ENCODE results near the gene SPTA1.

The SPTA1 gene

GRCh38 chr1:158563853-158564252 lies 122.7 kb downstream of the SPTA1 start:
- no peak for DNase-seq

All from central memory CD4-positive, alpha-beta T cell (primary cell).